ENCODE results near the gene FCHSD1.

FCHSD1 gene

DNA sequence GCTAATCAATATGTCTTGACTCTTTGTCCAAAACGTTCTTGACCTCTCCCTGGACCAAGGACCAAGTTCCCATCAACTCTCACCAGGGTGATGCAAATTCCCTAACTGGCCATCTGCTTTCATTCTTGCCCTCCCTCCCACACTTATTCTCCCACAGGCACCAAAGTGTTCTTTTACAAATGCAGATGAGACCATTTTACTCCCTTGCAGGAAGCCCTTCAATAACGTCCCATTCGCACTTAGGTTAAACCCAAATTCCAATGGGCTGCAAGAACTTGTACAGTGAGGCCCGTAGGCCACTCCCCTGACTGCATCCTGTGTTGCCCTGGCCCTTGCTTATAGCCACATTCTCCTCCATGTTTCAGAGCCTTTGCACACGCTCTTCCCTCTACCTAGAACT, 23.5 kb upstream of the FCHSD1 start:
- no peak overlapping the region for H3K9ac ChIP-seq
- no peak overlapping the region for H3K4me3 ChIP-seq
- H3K9me3 ChIP-seq: no peaks in the 10 kb centered on the region
- H4K20me1 ChIP-seq: no peaks in the 10 kb centered on the region
- H3K4me2 ChIP-seq: no peak overlapping the region
- TF ChIP-seq Cebpa-rat (IDR thresholded peaks at IDR 0.05): no peak
- peaks cover 12% of the 10 kb centered on the region for H3K4me1 ChIP-seq
- H3K36me3 ChIP-seq: no peaks in the 10 kb centered on the region
- no peaks in the 10 kb centered on the region for H3K27me3 ChIP-seq
- H3K27ac ChIP-seq: no peak overlapping the region

DNA sequence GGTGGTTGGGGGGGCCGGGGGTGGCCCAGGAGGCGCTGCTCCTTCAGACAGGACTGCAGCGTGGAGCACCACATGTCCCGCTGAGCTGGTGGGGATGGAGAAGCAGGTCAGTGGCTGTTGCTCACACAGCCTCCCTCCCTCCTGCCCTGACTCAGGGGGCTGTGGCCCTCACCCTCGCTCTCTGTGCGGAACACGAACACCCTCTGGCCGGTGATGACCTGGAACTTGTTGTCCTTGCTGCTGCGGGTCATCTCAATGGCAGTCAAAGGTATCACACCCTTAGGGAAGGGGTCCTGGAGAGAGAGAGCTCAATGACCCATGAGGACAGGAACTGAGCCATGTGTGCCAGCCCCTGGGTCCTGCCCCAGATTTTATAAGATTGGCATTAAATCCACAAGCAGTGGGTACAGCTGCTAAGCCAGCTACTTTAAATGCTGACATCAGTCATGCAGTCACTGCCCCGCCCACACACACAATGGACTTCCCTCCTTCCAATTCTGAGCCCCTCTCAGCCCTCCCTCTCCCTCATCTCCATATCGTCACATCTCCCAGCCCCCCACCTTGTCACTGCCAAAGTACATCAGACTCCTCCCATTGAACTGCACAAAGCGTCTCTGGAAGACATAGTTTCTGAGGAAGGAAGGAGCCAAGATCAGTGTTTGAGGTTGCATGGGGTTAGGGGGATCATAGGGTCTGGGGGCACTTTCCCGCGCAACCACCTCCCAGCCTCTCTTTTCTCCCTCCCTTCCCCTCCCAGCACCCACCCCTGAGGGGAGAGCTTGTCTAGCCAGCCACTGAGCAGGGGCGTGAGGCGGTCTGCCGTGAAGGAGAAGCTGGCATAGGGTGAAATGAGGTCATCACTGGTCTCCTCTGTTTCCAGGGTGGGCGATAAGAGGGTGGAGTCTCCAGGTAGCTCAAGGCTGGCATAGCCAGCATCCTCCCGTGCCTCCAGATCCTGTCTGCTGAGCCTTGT, 21.9 kb upstream of the FCHSD1 start:
- no peak for TF ChIP-seq Cebpa-rat (IDR thresholded peaks at IDR 0.05)
- H3K4me2 ChIP-seq: no peak overlapping the region
- H3K36me3 ChIP-seq: no peaks in the 10 kb centered on the region

DNA sequence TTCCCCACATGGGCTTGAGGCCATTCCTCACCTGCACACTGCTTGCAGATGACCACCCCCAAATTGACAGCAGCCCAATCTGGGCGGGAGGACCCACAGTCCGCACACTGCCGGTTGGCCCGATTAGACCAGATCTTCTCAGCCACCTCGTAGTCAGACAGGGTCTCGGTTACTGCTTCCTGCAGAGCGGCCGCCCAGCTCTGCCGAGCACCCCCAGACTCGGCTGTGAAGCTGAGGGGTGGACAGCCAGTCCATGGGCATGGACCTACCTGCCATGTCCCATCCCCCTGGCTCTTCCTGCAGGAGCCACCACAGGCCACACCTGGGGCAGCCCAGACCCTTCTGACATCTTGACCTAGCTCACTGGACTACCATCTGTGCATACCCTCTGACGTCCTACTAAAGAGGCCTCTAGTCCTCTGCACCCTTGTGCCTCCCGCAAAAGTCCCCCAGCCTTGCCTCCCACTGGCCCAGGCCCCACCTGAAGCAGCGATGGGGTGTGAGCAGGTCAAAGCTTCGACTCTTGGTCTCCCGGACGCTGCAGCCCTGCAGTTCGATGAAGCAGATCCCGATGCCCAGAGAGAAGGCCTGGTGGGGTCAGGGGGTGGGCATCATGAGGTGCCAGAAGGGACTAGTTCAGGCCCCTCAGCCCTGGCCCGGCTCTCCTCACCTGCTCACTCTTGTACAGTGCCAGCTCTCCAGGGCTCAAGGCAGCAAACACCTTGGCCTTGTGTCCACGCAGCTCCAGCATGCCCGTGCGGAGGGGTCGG, 21.0 kb upstream of the FCHSD1 start:
- no peaks in the 10 kb centered on the region for H4K20me1 ChIP-seq
- H3K27me3 ChIP-seq: no peaks in the 10 kb centered on the region
- no peak overlapping the region for H3K9ac ChIP-seq
- no peak for TF ChIP-seq Cebpa-rat (IDR thresholded peaks at IDR 0.05)
- H3K4me1 ChIP-seq: peaks cover 9% of the 10 kb centered on the region; the same call in 1 of the 2 replicates
- H3K4me2 ChIP-seq: no peak overlapping the region
- H3K27ac ChIP-seq: no peak overlapping the region
- no peak overlapping the region for H3K4me3 ChIP-seq
- H3K9me3 ChIP-seq: no peaks in the 10 kb centered on the region
- no peaks in the 10 kb centered on the region for H3K36me3 ChIP-seq

More for the DNA sequence above, 21.9 kb upstream of the FCHSD1 start:
- no peak overlapping the region for H3K27ac ChIP-seq
- H3K9me3 ChIP-seq: no peaks in the 10 kb centered on the region
- no peaks in the 10 kb centered on the region for H3K27me3 ChIP-seq
- H3K4me1 ChIP-seq: peaks cover 9% of the 10 kb centered on the region; the same call in 1 of the 2 replicates
- no peaks in the 10 kb centered on the region for H4K20me1 ChIP-seq
- H3K4me3 ChIP-seq: no peak overlapping the region
- H3K9ac ChIP-seq: no peak overlapping the region

DNA sequence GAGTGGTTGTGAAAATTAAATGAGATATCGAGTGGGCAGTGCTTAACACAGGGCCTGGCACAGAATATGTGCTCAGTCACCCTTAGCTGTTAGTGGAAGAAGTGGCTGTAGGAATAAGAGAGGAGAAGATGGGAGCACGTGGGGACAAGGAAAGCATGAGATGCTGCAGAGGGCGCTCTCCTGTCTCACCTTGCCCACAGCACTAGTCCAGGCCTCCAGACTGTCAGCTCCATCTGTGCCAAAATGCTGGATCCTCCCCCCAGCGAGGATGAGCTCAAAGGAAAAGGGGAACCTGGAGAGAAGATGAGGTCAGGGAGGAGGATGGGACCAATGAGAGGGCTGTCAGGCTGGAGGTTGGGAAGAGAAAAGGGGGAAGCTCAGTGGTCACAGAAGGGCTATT, 18.3 kb upstream of the FCHSD1 start:
- no peak overlapping the region for H3K9ac ChIP-seq
- no peaks in the 10 kb centered on the region for H3K36me3 ChIP-seq

DNA sequence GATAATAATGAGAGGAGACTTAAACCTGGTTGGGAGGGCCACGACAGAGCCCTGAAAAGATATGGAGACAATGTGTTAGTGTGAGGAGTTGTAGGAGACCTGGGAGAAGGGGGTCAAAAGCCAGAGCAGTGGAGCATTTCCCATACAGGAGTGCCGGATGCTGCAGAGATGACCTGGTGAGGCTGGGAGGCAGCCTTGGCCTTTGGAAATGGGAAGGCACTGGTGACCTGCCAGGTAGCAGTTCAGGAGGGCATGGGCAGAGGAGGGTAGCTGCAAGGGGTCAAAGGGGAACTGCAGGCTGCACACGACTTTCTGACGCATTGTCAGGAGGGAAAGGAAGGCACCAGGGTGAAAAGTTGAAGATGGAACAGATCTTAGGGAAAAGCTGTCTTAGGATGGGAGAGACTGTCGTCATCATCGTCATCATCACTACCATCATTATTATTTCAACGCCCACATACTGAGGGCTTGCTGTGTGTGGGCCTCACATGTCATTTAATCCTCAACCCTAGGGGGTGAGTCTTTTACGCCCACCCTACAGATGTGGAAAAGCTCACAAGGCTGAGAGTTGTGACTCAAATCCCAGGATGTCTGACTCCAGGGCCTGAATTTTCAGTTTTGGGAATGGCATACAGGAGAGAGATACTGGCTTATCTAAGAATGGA, 17.5 kb upstream of the FCHSD1 start:
- Histone ChIP-seq H3K36me3 (no peaks in the 10 kb centered on the region), H3K27ac (no peak overlapping the region), H3K9ac (peak overlapping the region; percentile 22; the same call in 1 of the 2 replicates), H3K4me1 (peaks cover 12% of the 10 kb centered on the region; the same call in 1 of the 2 replicates), H3K4me2 (no peak overlapping the region), H3K27me3 (no peaks in the 10 kb centered on the region), H3K9me3 (no peaks in the 10 kb centered on the region), H3K4me3 (no peak overlapping the region), H4K20me1 (no peaks in the 10 kb centered on the region)
- TF ChIP-seq Cebpa-rat (IDR thresholded peaks at IDR 0.05): no peak

More for the DNA sequence above, 18.3 kb upstream of the FCHSD1 start:
- Histone ChIP-seq H3K4me3 (no peak overlapping the region), H4K20me1 (no peaks in the 10 kb centered on the region), H3K9me3 (no peaks in the 10 kb centered on the region), H3K27ac (no peak overlapping the region), H3K4me2 (no peak overlapping the region), H3K4me1 (peaks cover 13% of the 10 kb centered on the region; the same call in 1 of the 2 replicates), H3K27me3 (no peaks in the 10 kb centered on the region)
- TF ChIP-seq Cebpa-rat (IDR thresholded peaks at IDR 0.05): no peak

DNA sequence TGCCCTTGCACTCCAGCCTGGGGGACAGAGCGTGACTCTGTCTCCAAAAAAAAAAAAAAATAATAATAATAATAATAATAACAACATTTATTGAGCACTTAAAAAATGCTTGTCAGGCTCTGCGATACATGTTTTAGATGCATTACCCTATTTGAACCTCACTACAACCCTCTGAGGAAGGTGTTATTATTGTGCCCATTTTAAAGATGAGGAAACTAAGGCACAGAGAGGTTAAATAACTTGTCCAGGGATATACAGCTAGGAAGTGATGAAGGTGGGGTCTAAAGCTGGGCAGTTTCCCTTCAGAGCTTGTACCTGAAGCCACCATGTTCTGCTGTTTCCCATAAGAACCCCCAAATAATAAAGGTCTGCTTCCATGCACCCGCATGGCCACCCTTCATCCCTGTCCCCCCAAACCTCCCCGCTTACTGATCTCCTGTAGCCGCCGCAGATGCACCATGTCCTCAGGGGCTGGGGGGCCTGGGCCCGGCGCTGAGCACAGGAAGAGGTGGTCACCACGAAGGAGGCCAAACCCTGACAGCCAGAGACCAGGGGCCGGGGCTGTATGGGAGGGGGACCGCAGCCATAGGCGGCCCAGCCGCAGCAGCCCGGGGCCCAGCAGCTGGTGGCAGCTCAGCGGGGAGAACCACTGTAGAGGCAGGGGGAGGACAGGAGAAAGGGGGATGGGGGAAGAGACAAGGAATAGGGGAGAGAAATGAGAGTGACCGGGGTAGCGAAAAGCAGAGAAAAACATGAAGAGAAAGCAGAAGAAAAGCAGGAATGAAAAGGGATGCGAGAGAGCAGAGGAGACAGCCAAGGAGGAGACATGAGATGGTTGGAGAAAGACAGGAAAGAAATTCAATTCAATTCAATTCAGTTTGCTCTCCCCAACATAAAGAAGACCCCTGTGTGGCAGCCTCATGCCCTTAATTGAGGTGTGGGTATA, 15.1 kb upstream of the FCHSD1 start:
- H3K4me1 ChIP-seq: peaks cover 4% of the 10 kb centered on the region; the same call in 1 of the 2 replicates
- H3K4me3 ChIP-seq: no peak overlapping the region
- no peaks in the 10 kb centered on the region for H3K36me3 ChIP-seq
- H4K20me1 ChIP-seq: no peaks in the 10 kb centered on the region
- no peak overlapping the region for H3K4me2 ChIP-seq
- no peaks in the 10 kb centered on the region for H3K27me3 ChIP-seq
- no peak for TF ChIP-seq Cebpa-rat (IDR thresholded peaks at IDR 0.05)
- H3K9ac ChIP-seq: no peak overlapping the region
- H3K9me3 ChIP-seq: no peaks in the 10 kb centered on the region
- H3K27ac ChIP-seq: no peak overlapping the region

DNA sequence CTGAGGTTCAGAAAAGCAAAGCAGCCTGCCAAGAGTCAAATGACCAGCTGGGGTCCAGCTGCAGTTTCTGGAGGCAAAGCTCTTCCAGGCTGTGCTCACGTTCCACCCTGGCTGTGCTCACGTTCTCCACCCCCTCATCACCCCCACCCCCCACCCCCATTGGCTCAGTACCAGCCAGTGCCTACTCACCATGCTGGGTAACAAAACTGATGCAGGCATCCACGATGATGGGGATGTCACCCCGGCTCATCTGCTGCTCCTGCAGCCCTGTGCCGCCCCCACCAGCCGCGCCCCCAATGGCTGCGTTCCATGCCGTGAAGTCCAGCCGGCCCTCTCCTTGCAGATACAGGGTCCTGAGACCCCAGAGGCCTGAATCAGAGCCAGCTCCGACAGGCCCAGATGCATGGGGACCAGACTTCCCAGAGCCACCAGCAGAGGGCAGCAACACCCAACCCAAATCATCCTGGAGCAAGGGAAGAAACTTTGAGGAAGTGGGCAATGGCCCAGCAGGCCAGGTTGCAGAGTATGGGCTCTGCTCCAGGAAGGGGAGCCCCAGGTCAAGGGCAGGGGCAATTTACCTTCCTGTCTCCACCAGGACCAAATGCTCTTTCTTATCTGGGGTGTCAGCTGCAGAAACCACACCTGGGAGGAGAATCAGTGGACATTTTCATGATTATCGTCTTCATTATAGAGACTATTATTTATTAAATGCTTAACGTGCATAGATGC, 13.7 kb upstream of the FCHSD1 start:
- no peak overlapping the region for H3K27ac ChIP-seq
- H3K4me2 ChIP-seq: peak overlapping the region; percentile 28; the same call in 1 of the 2 replicates

DNA sequence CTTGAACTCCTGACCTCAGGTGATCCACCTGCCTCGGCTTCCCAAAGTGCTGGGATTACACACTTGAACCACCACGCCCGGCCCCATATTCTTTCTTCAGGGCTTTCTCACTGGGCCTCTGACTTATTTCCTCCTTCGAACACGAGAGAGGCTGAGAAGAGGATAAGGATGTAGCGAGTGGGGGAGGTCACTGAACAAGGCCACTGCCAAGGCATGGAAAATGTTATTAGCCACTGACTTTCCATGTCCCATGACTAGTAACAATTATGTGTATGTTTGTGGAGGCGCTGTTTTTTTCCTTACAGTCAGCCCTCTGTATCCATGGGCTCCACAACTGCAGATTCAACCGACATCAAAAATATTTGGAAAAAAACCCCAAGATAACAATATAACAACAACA, 12.3 kb upstream of the FCHSD1 start:
- H3K4me1 ChIP-seq: peaks cover 4% of the 10 kb centered on the region; the same call in 1 of the 2 replicates
- no peaks in the 10 kb centered on the region for H3K36me3 ChIP-seq
- H3K27ac ChIP-seq: no peak overlapping the region
- no peaks in the 10 kb centered on the region for H3K27me3 ChIP-seq
- TF ChIP-seq Cebpa-rat (IDR thresholded peaks at IDR 0.05): no peak
- no peak overlapping the region for H3K9ac ChIP-seq
- no peaks in the 10 kb centered on the region for H4K20me1 ChIP-seq
- no peaks in the 10 kb centered on the region for H3K9me3 ChIP-seq
- no peak overlapping the region for H3K4me2 ChIP-seq
- no peak overlapping the region for H3K4me3 ChIP-seq

More for the DNA sequence above, 13.7 kb upstream of the FCHSD1 start:
- H3K9ac ChIP-seq: no peak overlapping the region
- no peaks in the 10 kb centered on the region for H4K20me1 ChIP-seq
- no peaks in the 10 kb centered on the region for H3K27me3 ChIP-seq
- peaks cover 4% of the 10 kb centered on the region; the same call in 1 of the 2 replicates for H3K4me1 ChIP-seq
- no peak for TF ChIP-seq Cebpa-rat (IDR thresholded peaks at IDR 0.05)
- no peaks in the 10 kb centered on the region for H3K9me3 ChIP-seq
- H3K36me3 ChIP-seq: no peaks in the 10 kb centered on the region
- H3K4me3 ChIP-seq: no peak overlapping the region

Measured in BLaER1 (cell line).